C4-2B (cell line): ENCODE data around the gene CTIF.

Experiments used
- H3K27ac ChIP-seq: fragments of 450-650 bp; 2 replicates; pipeline ENCODE4 v1.5.1; 2017
- ZFX ChIP-seq: fragments of 450-650 bp; IDR thresholded peaks from 2 replicates; pipeline ENCODE4 v1.6.1; 2017
- TF ChIP-seq, protein P1 (sequence below): fragments of 450-650 bp; conservative IDR thresholded peaks from 2 replicates; pipeline ENCODE4 v1.5.1; 2017; ENCODE audit warnings: mild to moderate bottlenecking

CTIF gene

DNA sequence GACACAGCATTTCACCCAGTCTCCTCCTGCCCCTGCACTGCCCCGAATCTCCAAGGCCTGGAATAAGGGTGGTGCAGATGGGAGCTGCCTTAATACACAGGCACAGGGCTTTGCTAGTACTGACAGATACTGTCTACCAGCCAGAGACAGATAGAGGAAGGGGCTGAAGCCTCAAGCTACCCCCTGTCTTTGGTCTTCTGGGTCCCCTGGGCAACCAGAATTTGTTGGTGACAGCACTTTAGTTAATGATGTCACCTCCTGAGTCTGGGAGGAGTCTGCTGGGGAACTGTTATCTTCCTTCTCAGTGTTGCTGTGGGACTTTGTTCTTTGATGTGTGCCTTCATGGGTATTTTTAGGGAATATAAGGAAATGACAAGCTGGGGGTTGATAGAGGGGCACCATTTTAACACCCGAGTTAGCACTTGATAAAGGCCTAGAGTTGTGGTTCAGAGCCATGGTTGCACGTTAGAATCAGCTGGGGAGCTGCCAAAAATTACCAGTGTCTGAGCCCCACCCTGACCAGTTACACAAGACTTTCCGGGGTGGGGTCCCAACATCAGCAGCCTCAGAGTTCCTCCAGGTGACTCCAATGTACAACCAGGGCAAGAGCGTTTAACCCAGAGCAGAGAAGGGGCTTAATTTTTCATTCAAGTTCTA lies 275.1 kb downstream of the CTIF start:
- no peak overlapping the region for H3K27ac ChIP-seq
- TF ChIP-seq, protein P1, sequence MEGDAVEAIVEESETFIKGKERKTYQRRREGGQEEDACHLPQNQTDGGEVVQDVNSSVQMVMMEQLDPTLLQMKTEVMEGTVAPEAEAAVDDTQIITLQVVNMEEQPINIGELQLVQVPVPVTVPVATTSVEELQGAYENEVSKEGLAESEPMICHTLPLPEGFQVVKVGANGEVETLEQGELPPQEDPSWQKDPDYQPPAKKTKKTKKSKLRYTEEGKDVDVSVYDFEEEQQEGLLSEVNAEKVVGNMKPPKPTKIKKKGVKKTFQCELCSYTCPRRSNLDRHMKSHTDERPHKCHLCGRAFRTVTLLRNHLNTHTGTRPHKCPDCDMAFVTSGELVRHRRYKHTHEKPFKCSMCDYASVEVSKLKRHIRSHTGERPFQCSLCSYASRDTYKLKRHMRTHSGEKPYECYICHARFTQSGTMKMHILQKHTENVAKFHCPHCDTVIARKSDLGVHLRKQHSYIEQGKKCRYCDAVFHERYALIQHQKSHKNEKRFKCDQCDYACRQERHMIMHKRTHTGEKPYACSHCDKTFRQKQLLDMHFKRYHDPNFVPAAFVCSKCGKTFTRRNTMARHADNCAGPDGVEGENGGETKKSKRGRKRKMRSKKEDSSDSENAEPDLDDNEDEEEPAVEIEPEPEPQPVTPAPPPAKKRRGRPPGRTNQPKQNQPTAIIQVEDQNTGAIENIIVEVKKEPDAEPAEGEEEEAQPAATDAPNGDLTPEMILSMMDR: no peak
- no peak for TF ChIP-seq ZFX

DNA sequence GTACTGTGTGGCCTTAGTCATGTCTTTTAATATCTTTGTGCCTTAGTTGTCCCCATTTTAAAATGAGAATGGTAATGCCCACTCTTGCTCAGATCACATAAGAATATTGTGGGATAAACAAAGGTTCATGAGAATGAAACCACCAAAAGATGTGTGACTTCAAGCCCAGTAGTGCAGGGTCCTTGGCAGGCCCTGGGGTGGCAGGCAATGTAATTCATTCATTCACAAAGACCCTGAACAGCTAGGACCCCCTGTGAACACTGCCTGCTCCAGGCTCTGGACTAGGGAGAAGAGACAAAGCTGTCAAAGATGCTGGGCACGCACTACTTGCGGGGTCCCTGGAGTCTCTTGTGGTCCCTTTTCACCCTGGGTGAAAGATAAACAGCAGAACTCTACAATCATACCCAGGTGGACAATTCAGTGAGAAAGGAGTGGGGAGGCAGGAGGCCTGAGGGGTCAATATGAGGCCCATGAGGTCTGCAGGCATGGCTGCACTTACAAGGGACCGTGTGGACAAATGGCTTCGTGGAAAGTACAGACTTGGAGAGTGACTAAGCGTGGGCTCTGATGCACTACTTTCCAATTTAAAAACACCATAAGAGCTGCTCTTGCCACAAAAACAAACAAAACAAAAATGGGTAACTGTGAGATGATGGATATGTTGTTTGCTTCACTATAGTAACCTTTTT lies 275.8 kb downstream of the CTIF start:
- no peak for TF ChIP-seq ZFX
- TF ChIP-seq, protein P1: no peak
- no peak overlapping the region for H3K27ac ChIP-seq

DNA sequence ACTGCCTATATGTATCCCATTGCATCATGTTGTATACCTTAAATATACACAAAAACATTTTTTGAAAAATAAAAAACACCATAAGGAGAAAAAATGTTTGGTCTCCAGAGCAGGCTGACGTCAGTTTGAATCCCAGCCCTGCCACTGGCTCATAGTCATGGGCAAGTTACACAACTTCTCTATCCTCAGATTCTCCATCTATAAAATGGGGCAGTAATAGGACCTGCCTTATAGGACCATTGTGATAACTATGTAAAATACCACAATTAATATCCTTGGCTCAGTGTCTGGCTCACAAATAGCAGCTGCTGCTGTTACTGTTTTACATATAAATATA lies 276.3 kb downstream of the CTIF start:
- TF ChIP-seq, protein P1: no peak
- TF ChIP-seq ZFX: no peak
- no peak overlapping the region for H3K27ac ChIP-seq

DNA sequence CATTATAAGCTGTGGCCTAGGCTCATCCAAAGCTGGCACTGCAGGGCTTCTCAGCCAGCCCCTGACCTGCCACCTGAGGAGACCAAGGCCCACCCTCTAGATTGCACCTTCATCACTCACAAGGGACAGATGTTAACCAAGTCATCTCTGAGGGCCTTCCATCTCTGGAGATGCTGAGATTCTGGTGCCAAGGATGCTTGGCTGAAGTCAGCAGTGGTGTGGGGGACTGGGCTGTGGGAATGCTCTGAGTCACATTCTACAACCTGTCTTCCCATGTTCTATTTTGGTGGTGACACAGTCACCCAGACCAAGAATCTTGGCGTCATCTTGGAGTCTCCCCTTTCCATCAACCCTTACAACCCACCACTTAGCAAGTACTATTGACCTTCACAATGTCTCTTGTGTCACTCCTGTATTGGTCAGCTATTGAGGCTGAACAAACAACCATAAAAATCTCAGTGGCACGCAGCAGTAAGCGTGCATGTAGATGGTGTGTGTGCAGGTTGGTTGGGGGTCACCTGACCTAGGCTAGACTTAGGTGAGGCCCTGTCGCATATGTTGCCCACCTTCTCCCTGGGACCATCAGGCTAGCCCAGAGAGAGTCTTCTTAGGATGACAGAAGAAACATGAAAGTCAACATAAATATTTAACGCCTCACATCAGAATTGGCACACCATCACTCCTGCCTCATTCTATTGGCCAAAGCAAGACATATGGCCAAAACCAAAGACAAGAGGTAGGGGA lies 276.9 kb downstream of the CTIF start:
- no peak overlapping the region for H3K27ac ChIP-seq
- TF ChIP-seq, protein P1: no peak
- no peak for TF ChIP-seq ZFX

DNA sequence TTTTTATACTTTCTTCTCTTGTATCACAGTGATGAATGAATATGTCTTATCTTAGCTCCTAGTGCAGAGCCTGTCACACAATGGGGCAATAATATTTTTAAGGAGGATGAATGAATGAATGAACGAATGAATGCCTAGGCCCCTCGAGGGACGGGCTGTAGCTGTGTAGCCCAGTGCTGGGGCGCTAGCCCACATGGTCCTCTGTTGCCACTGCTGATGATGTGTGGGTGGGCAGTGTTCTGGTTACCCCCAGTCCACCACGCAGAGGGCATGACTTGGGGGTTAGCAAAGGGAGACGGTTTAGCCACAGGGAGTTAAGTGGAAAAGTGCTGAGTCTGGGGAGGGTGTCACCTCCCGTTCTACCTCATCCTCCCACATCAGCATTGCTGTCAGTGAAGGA lies 277.7 kb downstream of the CTIF start:
- H3K27ac ChIP-seq: no peak overlapping the region
- no peak for TF ChIP-seq ZFX
- TF ChIP-seq, protein P1: no peak

DNA sequence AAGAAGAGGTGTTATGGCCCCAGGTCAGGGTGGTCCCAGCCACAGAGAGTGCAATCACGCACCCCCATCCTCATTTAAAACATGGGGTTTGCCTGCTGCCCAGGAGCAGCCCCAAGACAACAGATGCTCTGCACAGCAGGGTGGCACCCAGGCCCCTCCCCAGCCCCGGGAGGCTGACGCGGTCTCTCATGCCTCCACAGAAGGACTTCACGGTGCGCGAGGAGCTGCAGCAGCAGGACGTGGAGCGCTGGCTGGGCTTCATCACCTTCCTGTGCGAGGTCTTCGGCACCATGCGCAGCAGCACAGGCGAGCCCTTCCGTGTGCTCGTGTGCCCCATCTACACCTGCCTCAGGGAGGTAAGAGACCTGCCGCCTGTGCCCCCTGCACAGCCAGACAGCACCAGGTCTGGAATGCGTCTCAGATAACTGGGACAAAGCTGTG lies 278.2 kb downstream of the CTIF start:
- no peak overlapping the region for H3K27ac ChIP-seq
- TF ChIP-seq, protein P1: no peak
- no peak for TF ChIP-seq ZFX
